HepG2 (cell line): ENCODE measurements around the gene STRBP. TPM values are rescaled to one million over a fixed set of nuclear protein-coding genes. Genes with fewer than 3 reads are reported as not detected.
"Not testable (repeated sequence)": the region's sequence is repeated elsewhere in the genome, so short reads cannot be mapped to it uniquely, and the experiment has no call there.

Experiments
- ATAC-seq: fragments of 200-7000 bp; cut with Tn5 transposase; 3 replicates; pipeline ENCODE4 v1.9.1; 2020; ENCODE audit warnings: mild to moderate bottlenecking, moderate library complexity
- BruUV-seq: library from RNA; stranded (reverse); fragments of 400-500 nt; replicated peaks from 2 replicates; lab custom pipeline; 2021; lab: Mats Ljungman, UMichigan
- CTCF ChIA-PET: fragments of 300-600 bp; formaldehyde crosslinking; extraction: SDS; loops from one replicate; lab custom pipeline; 2021; ENCODE audit warnings: low total read pairs, inconsistent platforms, low intra/inter-chr PET ratio; lab: Yijun Ruan, JAX
- POLR2A ChIA-PET: fragments of 350-600 bp; sonication (Branson Sonifier 250); formaldehyde crosslinking; loops from one replicate; lab custom pipeline; 2020; ENCODE audit warnings: antibody characterized with exemption, inconsistent platforms; lab: Yijun Ruan, JAX
- DNase-seq: peaks from one replicate; pipeline ENCODE4 v3.0.0-alpha.2; 2015; ENCODE audit warnings: low spot score
- FAIRE-seq: peaks from 3 replicates; lab custom pipeline; 2011; peaks lifted over from hg19 to GRCh38; lab: Jason Lieb, UNC
- H2AFZ ChIP-seq: one replicate; pipeline ENCODE4 v1.6.1; 2011; ENCODE audit warnings: low read length, inconsistent platforms
- H3K27ac ChIP-seq: fragments of 300-600 bp; 3 replicates; pipeline ENCODE4 v1.8.0; 2011; ENCODE audit warnings: mixed run types, mild to moderate bottlenecking, mixed read lengths, low read length, inconsistent platforms; ENCODE audit not compliant: insufficient read depth; ENCODE audit errors: extremely low read length
- H3K27me3 ChIP-seq, 2 experiments: fragments of 200-600 bp in 1 of 2; 2 replicates in 1 of 2; 3 replicates in 1 of 2; pipeline versions ENCODE4 v1.6.0 to v1.8.0; 2011; ENCODE audit warnings: low read length in 2 of 2, mild to moderate bottlenecking in 2 of 2, moderate library complexity in 2 of 2, inconsistent platforms in 1 of 2; ENCODE audit not compliant: insufficient read depth in 2 of 2, control insufficient read depth in 1 of 2
- H3K36me3 ChIP-seq, 2 experiments: fragments of 200-600 bp in 1 of 2; replicated peaks in 1 of 2; 2 replicates in 1 of 2; 3 replicates in 1 of 2; pipeline versions ENCODE4 v1.5.1 to v1.8.0; 2011; ENCODE audit warnings: low read length in 2 of 2, inconsistent platforms in 1 of 2; ENCODE audit not compliant: insufficient read depth in 2 of 2, control insufficient read depth in 1 of 2
- H3K4me1 ChIP-seq: 2 replicates; pipeline ENCODE4 v1.5.1; 2012; ENCODE audit warnings: low read length, inconsistent platforms; ENCODE audit not compliant: insufficient read depth
- H3K4me2 ChIP-seq: 2 replicates; pipeline ENCODE4 v1.6.0; 2011; ENCODE audit warnings: low read depth, low read length, inconsistent platforms
- H3K4me3 ChIP-seq, 3 experiments: fragments of 200-600 bp in 1 of 3; sonication (generic), shearing (Covaris generic) in 1 of 3; replicated peaks in 1 of 3; 2 replicates each; pipeline ENCODE4 v1.5.1; 2011 to 2016; ENCODE audit warnings: low read length in 3 of 3, inconsistent platforms in 2 of 3, low read depth in 2 of 3, mild to moderate bottlenecking in 2 of 3, control low read depth in 1 of 3, mixed read lengths in 1 of 3; ENCODE audit not compliant: insufficient read depth in 1 of 3
- H3K79me2 ChIP-seq: one replicate; pipeline ENCODE4 v1.6.1; 2011; ENCODE audit warnings: low read length, inconsistent platforms; ENCODE audit not compliant: insufficient read depth
- H3K9ac ChIP-seq: 2 replicates; pipeline ENCODE4 v1.6.0; 2011; ENCODE audit warnings: mild to moderate bottlenecking, low read depth, low read length, inconsistent platforms; ENCODE audit not compliant: insufficient read depth
- H3K9me3 ChIP-seq: 2 replicates; pipeline ENCODE4 v1.5.1; 2012; ENCODE audit warnings: mild to moderate bottlenecking, low read length
- H4K20me1 ChIP-seq: 2 replicates; pipeline ENCODE4 v1.6.0; 2011; ENCODE audit warnings: inconsistent platforms, mild to moderate bottlenecking, low read length, moderate library complexity; ENCODE audit not compliant: insufficient read depth
- CCAR2 ChIP-seq: fragments of 200-400 bp; formaldehyde crosslinking; optimal IDR thresholded peaks from 2 replicates; pipeline ENCODE3; 2018; ENCODE audit warnings: low read depth, mild to moderate bottlenecking, low read length, moderate library complexity
- EED ChIP-seq: sonication (generic); formaldehyde crosslinking; IDR thresholded peaks from 2 replicates; pipeline ENCODE4 v1.5.0; 2020; ENCODE audit warnings: mild to moderate bottlenecking, missing genetic modification reagents
- GABPB1 ChIP-seq: IDR thresholded peaks from 2 replicates; pipeline ENCODE4 v1.6.1; 2016; ENCODE audit warnings: mild to moderate bottlenecking, missing genetic modification reagents, moderate library complexity, missing compliant biosample characterization
- MTF2 ChIP-seq: sonication (generic); formaldehyde crosslinking; IDR thresholded peaks from 2 replicates; pipeline ENCODE4 v1.5.0; 2020; ENCODE audit warnings: missing genetic modification reagents, borderline replicate concordance
- NAIF1 ChIP-seq: sonication (generic); formaldehyde crosslinking; IDR thresholded peaks from 2 replicates; pipeline ENCODE4 v1.5.0; 2020; ENCODE audit warnings: mild to moderate bottlenecking, missing genetic modification reagents, borderline replicate concordance
- SIN3A ChIP-seq: IDR thresholded peaks from 2 replicates; pipeline ENCODE4 v1.6.1; 2011; ENCODE audit warnings: low read depth, mild to moderate bottlenecking, control low read depth, low read length, borderline replicate concordance
- SOX6 ChIP-seq, 2 experiments: fragments of 450-650 bp in 1 of 2; sonication (generic) in 1 of 2; formaldehyde crosslinking in 1 of 2; IDR thresholded peaks; 2 replicates each; pipeline versions ENCODE4 v1.4.0 to v1.6.1; 2017 to 2020; ENCODE audit warnings: antibody characterized with exemption in 1 of 2, mild to moderate bottlenecking in 1 of 2, missing genetic modification reagents in 1 of 2
- ZBTB25 ChIP-seq: IDR thresholded peaks from 2 replicates; pipeline ENCODE4 v1.6.1; 2018; ENCODE audit warnings: missing genetic modification reagents
- ZNF121 ChIP-seq: sonication (generic); formaldehyde crosslinking; IDR thresholded peaks from 2 replicates; pipeline ENCODE4 v1.5.0; 2020; ENCODE audit warnings: mild to moderate bottlenecking, missing genetic modification reagents
- ZNF256 ChIP-seq: sonication (generic); formaldehyde crosslinking; conservative IDR thresholded peaks from 2 replicates; pipeline ENCODE4 v1.4.0; 2020; ENCODE audit warnings: missing genetic modification reagents
- ZNF580 ChIP-seq: IDR thresholded peaks from 2 replicates; pipeline ENCODE4 v1.6.1; 2016; ENCODE audit warnings: low read depth, borderline replicate concordance
- WGBS: methylation state at CpG from one replicate; pipeline ENCODE4 v1.1.6; 2017; ENCODE audit warnings: low lambda C conversion rate; 5-methylcytosine and 5-hydroxymethylcytosine counted together
- in situ Hi-C: cut with HindIII; loops from 2 replicates; pipeline ENCODE4 v1.10.0; 2017; ENCODE audit warnings: low pct_unique_long_range_greater_than_20kb; ENCODE audit not compliant: extremely low pct_ligation_motif_present
- intact Hi-C: fragments of 100-400 bp; cut with micrococcal nuclease; formaldehyde crosslinking; loops from one replicate; pipeline ENCODE4 v1.10.0; 2022; ENCODE audit not compliant: unreplicated experiment
- polyA plus RNA-seq, 8 experiments: library from polyadenylated mRNA; depleted of rRNA in 3 of 8; stranded (reverse) in 7 of 8; unstranded in 1 of 8; fragments of >200 nt; fragmentation: Illumina TruSeq in 4 of 8; extraction: Trizol in 4 of 8; gene quantifications; 2 replicates each; pipeline versions ENCODE4 v1.2.1 to v1.2.3, GENCODE V29; 2011 to 2016; ENCODE audit warnings: low read depth in 4 of 8, missing spikeins in 1 of 8, mixed read lengths in 1 of 8; ENCODE audit not compliant: insufficient read depth in 1 of 8
- total RNA-seq, 5 experiments: library from RNA; depleted of rRNA; stranded (reverse); fragments of >200 nt; fragmentation: Illumina TruSeq; extraction: Trizol; gene quantifications; 2 replicates each; pipeline ENCODE4 v1.2.3, GENCODE V29; 2016; ENCODE audit warnings: low read depth in 1 of 5
- TF ChIP-seq, protein P1 (sequence below): sonication (generic); formaldehyde crosslinking; IDR thresholded peaks from 2 replicates; pipeline ENCODE4 v1.4.0; 2020; ENCODE audit warnings: missing genetic modification reagents
- TF ChIP-seq, protein P2 (sequence below): sonication (generic); formaldehyde crosslinking; IDR thresholded peaks from 2 replicates; pipeline ENCODE4 v1.4.0; 2020; ENCODE audit warnings: missing genetic modification reagents, mild to moderate bottlenecking, borderline replicate concordance

STRBP gene
- total and polyA plus RNA-seq, 2 of the 13 experiments (the other 11 are each of a cell fraction or from before 2014, with no cell fraction given), result 14.5 to 38.5 TPM

- H3K36me3 ChIP-seq, FAIRE-seq, H3K4me2 ChIP-seq, POLR2A ChIA-PET, in situ Hi-C loops, H4K20me1 ChIP-seq, DNase-seq, ATAC-seq: not testable (repeated sequence)
- H3K79me2 ChIP-seq, result peaks cover 13% of the 10 kb centered on the region
- 0 out of 2 replicates have a peak, but pooled peaks have one; percentile 45 for TF ChIP-seq ZNF121 (CRISPR knock-in tag)
- TF ChIP-seq, all 625 proteins: peak for 1; not testable (repeated sequence) for 624
- intact Hi-C loops, H3K4me3 ChIP-seq, BruUV-seq, H3K27ac ChIP-seq, H3K9me3 ChIP-seq, H3K27me3 ChIP-seq, H3K9ac ChIP-seq, CTCF ChIA-PET, H2AFZ ChIP-seq: not testable (repeated sequence)
- WGBS, result 41% methylated on average over 4 of the region's 6 CpGs
- H3K4me1 ChIP-seq, result peaks cover 37% of the 10 kb centered on the region
Measured at GRCh38 chr9:123271133-123271532, 2.7 kb upstream of the STRBP start.

DNA sequence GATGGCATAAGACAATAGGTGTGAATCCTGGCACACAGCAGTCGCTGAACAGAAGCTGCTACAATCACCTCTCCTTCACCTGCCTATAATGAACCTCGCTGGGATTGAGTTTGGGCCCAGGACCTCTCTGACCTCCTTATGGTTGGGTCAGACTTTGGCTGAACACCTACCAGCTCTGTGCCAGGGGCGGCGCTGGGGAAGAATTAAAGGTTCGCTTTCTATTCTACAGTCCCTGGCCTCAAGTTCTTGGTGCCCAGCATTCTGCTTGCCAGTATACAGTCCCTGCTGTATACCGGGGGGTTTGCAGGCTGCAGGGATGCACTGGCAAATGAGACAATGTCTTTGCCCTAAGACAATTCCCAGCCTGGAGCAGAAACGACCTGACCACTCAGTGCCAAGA is 895 bp upstream of the STRBP start:
- FAIRE-seq, result no peak
- peak overlapping the region; percentile 77 to 89 (median 83) for H3K4me3 ChIP-seq
- BruUV-seq, result no TSS peak
- peak overlapping the region; percentile 93 for H2AFZ ChIP-seq
- intact Hi-C loops, result loop anchor here (10.0 kb wide), 1 partner anchor 56 kb away; no protein-coding TSS in a partner anchor
- POLR2A ChIA-PET, result interaction anchor here (0.7 to 1.1 kb wide), 2 partner anchors 18 to 329 kb away, joined by 3 to 4 read pairs; no protein-coding TSS in a partner anchor
- in situ Hi-C loops, result no loop called here
- H3K9me3 ChIP-seq, result no peaks in the 10 kb centered on the region
- 12% methylated on average over 5 of the region's 7 CpGs for WGBS
- H3K79me2 ChIP-seq, result peaks cover 30% of the 10 kb centered on the region
- peaks cover 48% of the 10 kb centered on the region for H3K4me1 ChIP-seq
- DNase-seq, result no peak
- no peaks in the 10 kb centered on the region; a peak in 1 of 5 replicates for H3K27me3 ChIP-seq
- CTCF ChIA-PET, result no interaction called here
- peak; percentile 48 for ATAC-seq
- H4K20me1 ChIP-seq, result 0 out of 2 replicates have a peak, but pooled peaks cover 5% of the 10 kb centered on the region
- no peak overlapping the region for H3K27ac ChIP-seq
- peak overlapping the region; percentile 56 for H3K9ac ChIP-seq
- H3K4me2 ChIP-seq, result peak overlapping the region; percentile 99
- H3K36me3 ChIP-seq, result no peaks in the 10 kb centered on the region
- TF ChIP-seq GABPB1, result no peak
- TF ChIP-seq SIN3A, result no peak
- TF ChIP-seq ZNF580 (CRISPR knock-in tag), result no peak
- TF ChIP-seq, protein P1, sequence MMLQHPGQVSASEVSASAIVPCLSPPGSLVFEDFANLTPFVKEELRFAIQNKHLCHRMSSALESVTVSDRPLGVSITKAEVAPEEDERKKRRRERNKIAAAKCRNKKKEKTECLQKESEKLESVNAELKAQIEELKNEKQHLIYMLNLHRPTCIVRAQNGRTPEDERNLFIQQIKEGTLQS (CRISPR knock-in tag), result no peak
- no peak for TF ChIP-seq MTF2 (CRISPR knock-in tag)
- no peak for TF ChIP-seq SOX6 (IDR thresholded peaks at IDR 0.05)
- peak; percentile 7; the same call in 1 of the 2 replicates for TF ChIP-seq SOX6 (CRISPR knock-in tag; IDR thresholded peaks at IDR 0.05)
- TF ChIP-seq ZNF256 (CRISPR knock-in tag), result no peak
- TF ChIP-seq EED (CRISPR knock-in tag), result no peak
- no peak for TF ChIP-seq ZBTB25 (CRISPR knock-in tag)
- no peak for TF ChIP-seq CCAR2
- TF ChIP-seq NAIF1 (CRISPR knock-in tag), result no peak
- TF ChIP-seq, protein P2, sequence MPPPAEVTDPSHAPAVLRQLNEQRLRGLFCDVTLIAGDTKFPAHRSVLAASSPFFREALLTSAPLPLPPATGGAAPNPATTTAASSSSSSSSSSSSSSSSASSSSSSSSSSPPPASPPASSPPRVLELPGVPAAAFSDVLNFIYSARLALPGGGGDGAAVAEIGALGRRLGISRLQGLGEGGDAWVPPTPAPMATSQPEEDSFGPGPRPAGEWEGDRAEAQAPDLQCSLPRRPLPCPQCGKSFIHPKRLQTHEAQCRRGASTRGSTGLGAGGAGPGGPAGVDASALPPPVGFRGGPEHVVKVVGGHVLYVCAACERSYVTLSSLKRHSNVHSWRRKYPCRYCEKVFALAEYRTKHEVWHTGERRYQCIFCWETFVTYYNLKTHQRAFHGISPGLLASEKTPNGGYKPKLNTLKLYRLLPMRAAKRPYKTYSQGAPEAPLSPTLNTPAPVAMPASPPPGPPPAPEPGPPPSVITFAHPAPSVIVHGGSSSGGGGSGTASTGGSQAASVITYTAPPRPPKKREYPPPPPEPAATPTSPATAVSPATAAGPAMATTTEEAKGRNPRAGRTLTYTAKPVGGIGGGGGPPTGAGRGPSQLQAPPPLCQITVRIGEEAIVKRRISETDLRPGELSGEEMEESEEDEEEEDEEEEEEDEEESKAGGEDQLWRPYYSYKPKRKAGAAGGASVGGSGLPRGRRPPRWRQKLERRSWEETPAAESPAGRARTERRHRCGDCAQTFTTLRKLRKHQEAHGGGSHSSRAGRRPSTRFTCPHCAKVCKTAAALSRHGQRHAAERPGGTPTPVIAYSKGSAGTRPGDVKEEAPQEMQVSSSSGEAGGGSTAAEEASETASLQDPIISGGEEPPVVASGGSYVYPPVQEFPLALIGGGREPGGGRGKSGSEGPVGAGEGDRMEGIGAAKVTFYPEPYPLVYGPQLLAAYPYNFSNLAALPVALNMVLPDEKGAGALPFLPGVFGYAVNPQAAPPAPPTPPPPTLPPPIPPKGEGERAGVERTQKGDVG, result no peak
